ENCODE results near the gene PPFIA4.

DNA sequence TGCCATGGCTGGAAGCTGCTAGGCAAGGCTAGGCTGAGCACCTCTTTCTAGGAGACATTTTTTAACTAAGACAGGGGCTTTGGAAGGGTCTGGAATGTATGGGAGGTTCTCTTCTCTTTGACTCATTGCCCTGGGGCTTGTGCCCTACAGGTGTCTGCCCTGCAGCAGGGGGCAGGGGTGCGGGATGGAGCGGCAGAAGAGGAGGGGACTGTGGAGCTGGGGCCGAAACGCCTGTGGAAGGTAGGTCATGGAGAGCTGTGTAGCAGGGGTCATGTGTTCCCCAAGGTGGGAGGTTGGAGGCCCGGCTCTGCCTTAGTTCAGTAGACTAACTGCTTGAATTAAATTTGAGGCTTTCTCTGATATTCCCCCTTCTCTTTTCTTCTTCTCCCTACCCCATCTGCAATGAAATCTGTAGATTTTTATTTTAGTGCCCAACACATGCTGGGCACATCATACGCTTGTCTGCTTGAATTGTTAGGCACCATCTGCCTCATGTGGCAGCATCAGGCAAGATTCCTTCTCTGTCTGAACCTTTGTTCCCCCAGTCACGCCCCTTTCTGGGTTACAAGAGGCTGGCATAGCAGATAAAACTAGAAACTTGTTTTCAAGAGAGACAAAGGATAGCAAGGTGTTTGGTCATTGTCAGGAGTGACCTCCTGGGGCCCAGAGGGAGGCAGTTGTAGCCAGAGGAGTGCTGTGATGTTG is 18.4 kb downstream of the PPFIA4 start:
- TF ChIP-seq TAF1 (IDR thresholded peaks at IDR 0.05; ENCODE audit: low read depth, low read length) = no peak
- no peak for TF ChIP-seq POLR2A (IDR thresholded peaks at IDR 0.05; ENCODE audit: low read depth, low read length)
